SK-N-MC (cell line): ENCODE measurements around the gene ASF1B.

Experiments used
- DNase-seq: peaks from one replicate; pipeline ENCODE4 v3.0.0-alpha.2; 2011; ENCODE audit warnings: low read depth, low spot score
- H3K27ac ChIP-seq: fragments of 200-600 bp; sonication (generic); 2 replicates; pipeline ENCODE4 v1.5.1; 2016; ENCODE audit warnings: mixed run types
- H3K36me3 ChIP-seq: fragments of 200-600 bp; sonication (generic); 2 replicates; pipeline ENCODE4 v1.6.1; 2017; ENCODE audit warnings: antibody characterized with exemption, low read length, mixed read lengths; ENCODE audit not compliant: insufficient read depth
- H3K4me3 ChIP-seq: fragments of 200-600 bp; sonication (generic); 2 replicates; pipeline ENCODE4 v1.5.1; 2016
- H3K9ac ChIP-seq: fragments of 200-600 bp; sonication (generic); 2 replicates; pipeline ENCODE4 v1.8.0; 2017; ENCODE audit warnings: mixed run types, mixed read lengths; ENCODE audit not compliant: insufficient read length
- H3K9me3 ChIP-seq: fragments of 200-600 bp; sonication (generic); 2 replicates; pipeline ENCODE4 v1.6.1; 2017; ENCODE audit warnings: low read depth, mild to moderate bottlenecking, antibody characterized with exemption, low read length, moderate library complexity, mixed read lengths
- EZH2 ChIP-seq: fragments of 200-600 bp; sonication (generic); IDR thresholded peaks from one replicate; pipeline ENCODE4 v1.6.1; 2017; ENCODE audit warnings: antibody characterized with exemption
- FOXP2 ChIP-seq: optimal IDR thresholded peaks from 2 replicates; pipeline ENCODE3; 2011; ENCODE audit warnings: mild to moderate bottlenecking, moderate library complexity; ENCODE audit not compliant: insufficient read depth; ENCODE audit errors: extremely low read length, control extremely low read depth
- POLR2AphosphoS5 ChIP-seq: IDR thresholded peaks from 2 replicates; pipeline ENCODE4 v1.6.1; 2012; ENCODE audit warnings: mild to moderate bottlenecking, low read depth, low read length, borderline replicate concordance

Gene ASF1B

GRCh38 chr19:14117668-14118164 is 18.7 kb downstream of the ASF1B start, which contains the start of gene PRKACA:
TSS of gene PRKACA (minus strand) at chr19:14117762. CDS start at chr19:14117547, 215 bp downstream.
- H3K9me3 ChIP-seq: no peaks in the 10 kb centered on the region
- H3K27ac ChIP-seq: no peak within 1 kb of the TSS
- TF ChIP-seq FOXP2 (peak; percentile 68), POLR2AphosphoS5 (peak; percentile 40; the same call in 1 of the 2 replicates), EZH2 (no peak)
- H3K4me3 ChIP-seq: peak within 1 kb of the TSS; percentile 83
- no peaks in the 10 kb centered on the region for H3K36me3 ChIP-seq
- peak; percentile 78 for DNase-seq
- peak within 1 kb of the TSS; percentile 68 for H3K9ac ChIP-seq

DNA sequence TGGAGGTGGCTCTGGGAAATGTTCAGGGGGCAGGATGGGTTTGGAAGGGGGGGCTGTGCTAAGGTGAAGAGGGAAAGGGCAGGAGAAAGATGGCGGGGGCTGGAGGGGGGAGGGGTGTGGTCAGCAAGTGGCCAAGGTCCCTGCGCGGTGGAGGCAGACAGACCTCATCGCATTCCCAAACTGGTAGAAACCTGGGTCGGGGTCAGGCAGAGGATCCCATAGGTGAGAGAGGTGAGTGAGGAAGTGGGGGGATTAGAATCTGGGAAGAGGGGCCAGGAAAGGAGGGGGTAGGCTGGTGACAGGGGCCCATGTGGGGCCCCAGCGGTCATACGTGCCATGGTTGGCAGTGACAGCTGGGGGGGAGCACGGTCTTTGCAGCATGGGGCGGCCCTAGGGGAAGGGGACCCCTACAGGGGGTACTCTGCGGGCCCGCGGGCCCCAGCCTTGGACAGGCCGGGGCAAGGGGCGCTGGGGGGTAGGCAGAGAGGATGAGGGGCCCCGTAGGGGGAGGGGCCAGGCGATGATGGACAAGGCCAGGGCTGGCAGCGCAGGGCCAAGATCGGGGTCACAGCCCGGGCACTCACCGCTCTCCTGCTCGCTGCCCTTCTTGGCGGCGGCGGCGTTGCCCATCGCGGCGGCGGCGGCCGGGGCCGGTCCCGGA is 19.3 kb downstream of the ASF1B start:
- Histone ChIP-seq H3K4me3 (peak overlapping the region; percentile 83), H3K36me3 (no peaks in the 10 kb centered on the region), H3K9ac (peak overlapping the region; percentile 68), H3K27ac (no peak overlapping the region), H3K9me3 (no peaks in the 10 kb centered on the region)
- DNase-seq: no peak
- TF ChIP-seq EZH2: no peak
- TF ChIP-seq POLR2AphosphoS5: no peak
- no peak for TF ChIP-seq FOXP2

DNA sequence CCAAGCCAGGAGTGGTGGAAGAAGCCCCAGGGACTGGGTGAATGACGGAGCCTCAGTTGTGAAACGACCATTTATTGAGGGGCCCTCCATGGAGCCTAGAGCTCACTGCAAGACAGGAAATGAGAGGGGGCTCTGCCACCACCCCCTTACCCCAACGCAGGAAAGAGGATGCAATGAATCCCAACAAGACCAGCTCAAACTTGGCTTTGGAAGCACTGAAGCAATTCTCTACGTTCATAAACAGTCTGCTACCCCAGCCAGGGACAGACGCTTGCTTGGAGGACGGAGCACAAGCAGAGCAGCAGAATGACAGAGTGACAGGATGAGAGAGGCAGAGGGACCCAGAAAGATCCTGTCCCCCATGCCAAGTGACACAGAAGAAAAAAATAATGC is 19.9 kb downstream of the ASF1B start:
- DNase-seq: no peak
- Histone ChIP-seq H3K9ac (peak overlapping the region; percentile 68), H3K27ac (no peak overlapping the region), H3K36me3 (no peaks in the 10 kb centered on the region), H3K9me3 (no peaks in the 10 kb centered on the region), H3K4me3 (peak overlapping the region; percentile 83)
- no peak for TF ChIP-seq POLR2AphosphoS5
- TF ChIP-seq EZH2: no peak
- no peak for TF ChIP-seq FOXP2

- no peak overlapping the region for H3K4me3 ChIP-seq
- TF ChIP-seq FOXP2 (no peak), POLR2AphosphoS5 (no peak), EZH2 (no peak)
- H3K27ac ChIP-seq: no peak overlapping the region
- no peaks in the 10 kb centered on the region for H3K9me3 ChIP-seq
- no peak for DNase-seq
- no peak overlapping the region for H3K9ac ChIP-seq
- H3K36me3 ChIP-seq: no peaks in the 10 kb centered on the region
These were observed 20.6 kb downstream of the ASF1B start for GRCh38 chr19:14115756-14116155.

DNA sequence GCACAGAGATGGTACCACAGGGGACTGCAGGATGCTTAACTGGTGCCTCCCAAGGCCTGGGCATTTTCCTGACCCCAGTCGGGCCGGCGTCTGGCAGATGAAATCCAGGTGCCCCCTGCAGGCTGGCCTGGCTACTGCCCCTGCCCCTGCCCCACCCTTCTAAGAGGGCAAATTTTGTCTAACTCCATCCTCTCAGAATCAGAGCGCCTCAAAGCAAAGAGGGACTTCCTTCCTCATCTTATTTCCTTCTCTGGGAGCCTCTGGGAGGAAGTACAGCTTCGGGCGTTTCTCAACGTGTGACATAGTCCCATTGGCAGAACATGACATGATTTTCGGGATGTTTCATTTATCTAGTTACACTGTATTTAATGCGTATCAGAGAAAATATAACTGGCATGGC is 21.5 kb downstream of the ASF1B start:
- TF ChIP-seq POLR2AphosphoS5 (no peak), FOXP2 (no peak), EZH2 (no peak)
- Histone ChIP-seq H3K9me3 (no peaks in the 10 kb centered on the region), H3K4me3 (no peak overlapping the region), H3K36me3 (no peaks in the 10 kb centered on the region), H3K27ac (no peak overlapping the region), H3K9ac (no peak overlapping the region)
- no peak for DNase-seq

DNA sequence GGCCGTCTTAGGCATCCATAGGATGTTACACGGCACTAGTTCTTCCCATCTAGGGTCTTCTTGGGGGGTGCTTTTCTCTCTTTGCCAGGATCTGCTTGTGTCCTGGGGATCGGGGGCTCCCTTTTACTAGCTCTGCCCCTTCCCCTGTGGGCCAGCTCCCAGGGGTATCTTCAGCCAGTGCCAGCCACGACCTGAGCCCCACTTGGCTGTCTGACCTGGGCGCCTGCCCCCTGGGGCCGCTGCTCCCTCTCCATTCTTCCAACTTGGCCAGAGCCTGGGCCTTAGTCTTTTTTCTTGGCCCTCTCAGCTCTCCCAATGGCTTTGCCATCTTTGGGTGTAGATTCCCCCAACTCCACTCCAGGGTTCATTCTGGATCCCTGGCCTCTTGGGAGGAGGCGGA is 21.9 kb downstream of the ASF1B start:
- Histone ChIP-seq H3K9me3 (no peaks in the 10 kb centered on the region), H3K9ac (no peak overlapping the region), H3K27ac (no peak overlapping the region), H3K4me3 (no peak overlapping the region), H3K36me3 (no peaks in the 10 kb centered on the region)
- DNase-seq: no peak
- no peak for TF ChIP-seq FOXP2
- no peak for TF ChIP-seq EZH2
- no peak for TF ChIP-seq POLR2AphosphoS5

GRCh38 chr19:14113762-14114414 is 22.5 kb downstream of the ASF1B start:
- no peak overlapping the region for H3K9ac ChIP-seq
- no peaks in the 10 kb centered on the region for H3K36me3 ChIP-seq
- DNase-seq: no peak
- TF ChIP-seq FOXP2 (no peak), POLR2AphosphoS5 (no peak), EZH2 (no peak)
- no peak overlapping the region for H3K27ac ChIP-seq
- no peak overlapping the region for H3K4me3 ChIP-seq
- H3K9me3 ChIP-seq: no peaks in the 10 kb centered on the region

GRCh38 chr19:14112809-14113385 is 23.5 kb downstream of the ASF1B start:
- Histone ChIP-seq H3K27ac (no peak overlapping the region), H3K9me3 (no peaks in the 10 kb centered on the region), H3K4me3 (no peak overlapping the region), H3K36me3 (no peaks in the 10 kb centered on the region), H3K9ac (no peak overlapping the region)
- DNase-seq: no peak
- TF ChIP-seq EZH2 (no peak), POLR2AphosphoS5 (no peak), FOXP2 (no peak)
